Measurements from ENCODE around the gene PABPN1. TPM values are rescaled to one million over a fixed set of nuclear protein-coding genes. Genes with fewer than 3 reads are reported as not detected.

The PABPN1 gene
- total and polyA plus RNA-seq, 2 of the 13 experiments (the other 11 are each of a cell fraction or from before 2014, with no cell fraction given), result 233 to 524 TPM

DNA sequence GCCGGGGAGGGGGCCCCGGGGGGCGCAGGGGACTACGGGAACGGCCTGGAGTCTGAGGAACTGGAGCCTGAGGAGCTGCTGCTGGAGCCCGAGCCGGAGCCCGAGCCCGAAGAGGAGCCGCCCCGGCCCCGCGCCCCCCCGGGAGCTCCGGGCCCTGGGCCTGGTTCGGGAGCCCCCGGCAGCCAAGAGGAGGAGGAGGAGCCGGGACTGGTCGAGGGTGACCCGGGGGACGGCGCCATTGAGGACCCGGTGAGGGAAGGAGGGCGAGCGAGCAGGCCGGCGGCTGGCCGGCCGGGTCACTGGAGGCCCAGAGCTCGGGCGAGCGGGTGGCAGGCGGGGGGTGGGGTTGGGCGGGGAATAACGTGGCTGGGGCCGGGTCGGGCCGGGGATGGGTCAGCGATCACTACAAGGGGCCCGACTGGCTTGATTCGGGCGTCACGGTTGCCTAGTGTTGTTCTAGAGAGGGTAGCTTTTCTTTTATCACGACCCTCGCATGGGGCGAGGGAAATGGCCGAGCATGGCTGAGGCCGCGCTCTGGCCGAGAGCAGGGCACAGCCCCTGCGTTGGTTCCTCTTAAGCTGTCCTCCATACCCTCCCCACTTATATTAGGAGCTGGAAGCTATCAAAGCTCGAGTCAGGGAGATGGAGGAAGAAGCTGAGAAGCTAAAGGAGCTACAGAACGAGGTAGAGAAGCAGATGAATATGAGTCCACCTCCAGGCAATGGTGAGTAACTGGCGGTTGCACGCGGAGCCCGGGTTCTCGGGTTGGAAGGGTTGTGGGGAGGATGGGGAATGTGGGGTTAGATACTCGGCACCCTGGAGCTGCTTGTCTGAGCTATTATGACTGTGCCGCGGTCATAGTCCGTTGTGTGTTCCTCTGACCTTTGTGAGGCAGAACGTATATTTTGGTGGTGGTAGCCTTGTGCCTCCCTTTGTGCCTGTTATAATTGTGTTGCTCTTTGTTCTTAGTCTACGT lies 603 bp downstream of the PABPN1 start (continued):
- TF ChIP-seq, protein P1, sequence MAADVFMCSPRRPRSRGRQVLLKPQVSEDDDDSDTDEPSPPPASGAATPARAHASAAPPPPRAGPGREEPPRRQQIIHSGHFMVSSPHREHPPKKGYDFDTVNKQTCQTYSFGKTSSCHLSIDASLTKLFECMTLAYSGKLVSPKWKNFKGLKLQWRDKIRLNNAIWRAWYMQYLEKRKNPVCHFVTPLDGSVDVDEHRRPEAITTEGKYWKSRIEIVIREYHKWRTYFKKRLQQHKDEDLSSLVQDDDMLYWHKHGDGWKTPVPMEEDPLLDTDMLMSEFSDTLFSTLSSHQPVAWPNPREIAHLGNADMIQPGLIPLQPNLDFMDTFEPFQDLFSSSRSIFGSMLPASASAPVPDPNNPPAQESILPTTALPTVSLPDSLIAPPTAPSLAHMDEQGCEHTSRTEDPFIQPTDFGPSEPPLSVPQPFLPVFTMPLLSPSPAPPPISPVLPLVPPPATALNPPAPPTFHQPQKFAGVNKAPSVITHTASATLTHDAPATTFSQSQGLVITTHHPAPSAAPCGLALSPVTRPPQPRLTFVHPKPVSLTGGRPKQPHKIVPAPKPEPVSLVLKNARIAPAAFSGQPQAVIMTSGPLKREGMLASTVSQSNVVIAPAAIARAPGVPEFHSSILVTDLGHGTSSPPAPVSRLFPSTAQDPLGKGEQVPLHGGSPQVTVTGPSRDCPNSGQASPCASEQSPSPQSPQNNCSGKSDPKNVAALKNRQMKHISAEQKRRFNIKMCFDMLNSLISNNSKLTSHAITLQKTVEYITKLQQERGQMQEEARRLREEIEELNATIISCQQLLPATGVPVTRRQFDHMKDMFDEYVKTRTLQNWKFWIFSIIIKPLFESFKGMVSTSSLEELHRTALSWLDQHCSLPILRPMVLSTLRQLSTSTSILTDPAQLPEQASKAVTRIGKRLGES (CRISPR knock-in tag; IDR thresholded peaks at IDR 0.05; ENCODE audit: borderline replicate concordance), result 0 out of 2 replicates have a peak, but pooled peaks have one; percentile 26
- TF ChIP-seq E2F1 (CRISPR knock-in tag; IDR thresholded peaks at IDR 0.05) (peak; percentile 16), ZBTB14 (CRISPR knock-in tag; IDR thresholded peaks at IDR 0.05) (peak; percentile 33; the same call in 1 of the 2 replicates), ARID2 (CRISPR knock-in tag; IDR thresholded peaks at IDR 0.05; ENCODE audit: borderline replicate concordance) (peak; percentile 84), ZSCAN9 (CRISPR knock-in tag; IDR thresholded peaks at IDR 0.05; ENCODE audit: borderline replicate concordance) (peak; percentile 31; the same call in 1 of the 2 replicates), TOPORS (CRISPR knock-in tag; IDR thresholded peaks at IDR 0.05) (no peak), ZNF788 (CRISPR knock-in tag; IDR thresholded peaks at IDR 0.05; ENCODE audit: borderline replicate concordance) (peak; percentile 56; the same call in 1 of the 2 replicates), SMAD3 (CRISPR knock-in tag; IDR thresholded peaks at IDR 0.05) (0 out of 2 replicates have a peak, but pooled peaks have one; percentile 56), BRD4 (CRISPR knock-in tag; IDR thresholded peaks at IDR 0.05) (peak; percentile 80; the same call in 1 of the 2 replicates), JUND (CRISPR knock-in tag; IDR thresholded peaks at IDR 0.05) (0 out of 2 replicates have a peak, but pooled peaks have one; percentile 26), THRA (CRISPR knock-in tag; IDR thresholded peaks at IDR 0.05; ENCODE audit: borderline replicate concordance) (peak; percentile 48), ELF3 (CRISPR knock-in tag; IDR thresholded peaks at IDR 0.05) (peak; percentile 22; the same call in 1 of the 2 replicates), RBFOX2 (IDR thresholded peaks at IDR 0.05; ENCODE audit: low read depth, low read length) (peak; percentile 95), ZNF644 (CRISPR knock-in tag; IDR thresholded peaks at IDR 0.05; ENCODE audit: low read depth) (peak; percentile 16; the same call in 1 of the 2 replicates), RBAK (CRISPR knock-in tag; IDR thresholded peaks at IDR 0.05) (peak; percentile 14; the same call in 1 of the 2 replicates)
- TF ChIP-seq, protein P2, sequence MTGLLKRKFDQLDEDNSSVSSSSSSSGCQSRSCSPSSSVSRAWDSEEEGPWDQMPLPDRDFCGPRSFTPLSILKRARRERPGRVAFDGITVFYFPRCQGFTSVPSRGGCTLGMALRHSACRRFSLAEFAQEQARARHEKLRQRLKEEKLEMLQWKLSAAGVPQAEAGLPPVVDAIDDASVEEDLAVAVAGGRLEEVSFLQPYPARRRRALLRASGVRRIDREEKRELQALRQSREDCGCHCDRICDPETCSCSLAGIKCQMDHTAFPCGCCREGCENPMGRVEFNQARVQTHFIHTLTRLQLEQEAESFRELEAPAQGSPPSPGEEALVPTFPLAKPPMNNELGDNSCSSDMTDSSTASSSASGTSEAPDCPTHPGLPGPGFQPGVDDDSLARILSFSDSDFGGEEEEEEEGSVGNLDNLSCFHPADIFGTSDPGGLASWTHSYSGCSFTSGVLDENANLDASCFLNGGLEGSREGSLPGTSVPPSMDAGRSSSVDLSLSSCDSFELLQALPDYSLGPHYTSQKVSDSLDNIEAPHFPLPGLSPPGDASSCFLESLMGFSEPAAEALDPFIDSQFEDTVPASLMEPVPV (CRISPR knock-in tag; IDR thresholded peaks at IDR 0.05), result no peak
- TF ChIP-seq, protein P3, sequence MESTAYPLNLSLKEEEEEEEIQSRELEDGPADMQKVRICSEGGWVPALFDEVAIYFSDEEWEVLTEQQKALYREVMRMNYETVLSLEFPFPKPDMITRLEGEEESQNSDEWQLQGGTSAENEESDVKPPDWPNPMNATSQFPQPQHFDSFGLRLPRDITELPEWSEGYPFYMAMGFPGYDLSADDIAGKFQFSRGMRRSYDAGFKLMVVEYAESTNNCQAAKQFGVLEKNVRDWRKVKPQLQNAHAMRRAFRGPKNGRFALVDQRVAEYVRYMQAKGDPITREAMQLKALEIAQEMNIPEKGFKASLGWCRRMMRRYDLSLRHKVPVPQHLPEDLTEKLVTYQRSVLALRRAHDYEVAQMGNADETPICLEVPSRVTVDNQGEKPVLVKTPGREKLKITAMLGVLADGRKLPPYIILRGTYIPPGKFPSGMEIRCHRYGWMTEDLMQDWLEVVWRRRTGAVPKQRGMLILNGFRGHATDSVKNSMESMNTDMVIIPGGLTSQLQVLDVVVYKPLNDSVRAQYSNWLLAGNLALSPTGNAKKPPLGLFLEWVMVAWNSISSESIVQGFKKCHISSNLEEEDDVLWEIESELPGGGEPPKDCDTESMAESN (CRISPR knock-in tag; conservative IDR thresholded peaks at IDR 0.05), result no peak
